GM23338 (cell line): ENCODE data around the gene ARHGAP12. TPM values are rescaled to one million over a fixed set of nuclear protein-coding genes. Genes with fewer than 3 reads are reported as not detected.

Experiments used
- ATAC-seq: fragments of 200-7000 bp; cut with Tn5 transposase; 3 replicates; pipeline ENCODE4 v1.9.1; 2020
- DNase-seq: peaks from one replicate; pipeline ENCODE4 v3.0.0-alpha.2; 2015; ENCODE audit warnings: low spot score
- H2AFZ ChIP-seq: fragments of 200-600 bp; sonication (generic); 2 replicates; pipeline ENCODE4 v1.8.0; 2016; ENCODE audit warnings: antibody characterized with exemption, mild to moderate bottlenecking, moderate library complexity
- H3F3A ChIP-seq: fragments of 200-600 bp; sonication (generic); replicated peaks from 2 replicates; pipeline ENCODE4 v1.8.0; 2017; ENCODE audit warnings: antibody characterized with exemption, mixed run types, low read depth
- H3K27ac ChIP-seq: fragments of 200-600 bp; sonication (generic); 2 replicates; pipeline ENCODE4 v1.6.1; 2016; ENCODE audit warnings: low read depth
- H3K27me3 ChIP-seq: fragments of 200-600 bp; sonication (generic); 2 replicates; pipeline ENCODE4 v1.8.0; 2016; ENCODE audit warnings: mild to moderate bottlenecking, mixed run types, moderate library complexity; ENCODE audit not compliant: insufficient read depth
- H3K36me3 ChIP-seq: fragments of 200-600 bp; sonication (generic); 2 replicates; pipeline ENCODE4 v1.8.0; 2016; ENCODE audit warnings: mild to moderate bottlenecking; ENCODE audit not compliant: insufficient read depth
- H3K4me1 ChIP-seq: fragments of 200-600 bp; sonication (generic); 2 replicates; pipeline ENCODE4 v1.8.0; 2016; ENCODE audit warnings: mild to moderate bottlenecking, moderate library complexity; ENCODE audit not compliant: insufficient read depth
- H3K4me2 ChIP-seq: fragments of 200-600 bp; sonication (generic); 2 replicates; pipeline ENCODE4 v1.7.1; 2017; ENCODE audit warnings: mixed run types
- H3K4me3 ChIP-seq: fragments of 200-600 bp; sonication (generic); 2 replicates; pipeline ENCODE4 v1.6.1; 2016; ENCODE audit warnings: mixed run types
- H3K79me2 ChIP-seq: fragments of 200-600 bp; sonication (generic); replicated peaks from 2 replicates; pipeline ENCODE4 v1.8.0; 2017; ENCODE audit warnings: mild to moderate bottlenecking; ENCODE audit not compliant: insufficient read depth
- H3K9me2 ChIP-seq: fragments of 200-600 bp; sonication (generic); 2 replicates; pipeline ENCODE4 v1.8.0; 2017; ENCODE audit not compliant: insufficient read depth
- H4K20me1 ChIP-seq: fragments of 200-600 bp; sonication (generic); replicated peaks from 2 replicates; pipeline ENCODE4 v1.8.0; 2017; ENCODE audit warnings: mild to moderate bottlenecking; ENCODE audit not compliant: insufficient read depth
- H3K27ac Mint-ChIP-seq: 2 replicates; pipeline ENCODE4 v1.8.0; 2020; ENCODE audit warnings: inconsistent platforms, mild to moderate bottlenecking, moderate library complexity, mixed read lengths
- H3K27me3 Mint-ChIP-seq: 3 replicates; pipeline ENCODE4 v1.8.0; 2022; ENCODE audit warnings: low read depth, mild to moderate bottlenecking, moderate library complexity, mixed read lengths, inconsistent platforms; ENCODE audit not compliant: insufficient read depth, poor library complexity
- H3K36me3 Mint-ChIP-seq: 3 replicates; pipeline ENCODE4 v1.8.0; 2021; ENCODE audit warnings: low read depth, mild to moderate bottlenecking, inconsistent platforms, moderate library complexity, mixed read lengths
- H3K4me1 Mint-ChIP-seq: 3 replicates; pipeline ENCODE4 v1.8.0; 2020; ENCODE audit warnings: mild to moderate bottlenecking, inconsistent platforms, mixed read lengths
- H3K4me3 Mint-ChIP-seq: 3 replicates; pipeline ENCODE4 v1.8.0; 2021; ENCODE audit warnings: moderate library complexity, mild to moderate bottlenecking, inconsistent platforms, mixed read lengths
- H3K9me3 Mint-ChIP-seq: 3 replicates; pipeline ENCODE4 v1.8.0; 2020; ENCODE audit warnings: moderate library complexity, mild to moderate bottlenecking, inconsistent platforms, mixed read lengths
- CREB1 ChIP-seq: fragments of 250-450 bp; sonication (Bioruptor Pico); IDR thresholded peaks from 2 replicates; pipeline ENCODE4 v1.5.0; 2020; ENCODE audit warnings: low read depth, mild to moderate bottlenecking, moderate library complexity
- CTCF ChIP-seq, 2 experiments: fragments of 200-600 bp in 1 of 2; sonication (generic) in 1 of 2; conservative IDR thresholded peaks; 2 replicates each; pipeline versions ENCODE4 v1.5.1 to v1.6.1; 2016 to 2017; ENCODE audit warnings: antibody characterized with exemption in 2 of 2, low read depth in 2 of 2, mild to moderate bottlenecking in 2 of 2, moderate library complexity in 1 of 2
- EZH2 ChIP-seq: fragments of 200-600 bp; sonication (generic); IDR thresholded peaks from one replicate; pipeline ENCODE4 v1.8.0; 2017; ENCODE audit warnings: antibody characterized with exemption, mild to moderate bottlenecking, low read depth; ENCODE audit not compliant: unreplicated experiment
- EZH2phosphoT487 ChIP-seq: fragments of 200-600 bp; sonication (generic); IDR thresholded peaks from one replicate; pipeline ENCODE4 v1.8.1; 2018; ENCODE audit warnings: antibody characterized with exemption; ENCODE audit not compliant: unreplicated experiment
- NANOG ChIP-seq: IDR thresholded peaks from 2 replicates; pipeline ENCODE4 v1.6.1; 2016; ENCODE audit warnings: antibody characterized with exemption, borderline replicate concordance
- POLR2AphosphoS5 ChIP-seq: IDR thresholded peaks from 2 replicates; pipeline ENCODE4 v1.6.1; 2016; ENCODE audit warnings: antibody characterized with exemption, low read depth
- REST ChIP-seq: IDR thresholded peaks from one replicate; pipeline ENCODE4 v1.6.1; 2018; ENCODE audit warnings: antibody characterized with exemption; ENCODE audit not compliant: unreplicated experiment
- STAT1 ChIP-seq: IDR thresholded peaks from one replicate; pipeline ENCODE4 v1.6.1; 2016; ENCODE audit warnings: antibody characterized with exemption; ENCODE audit not compliant: unreplicated experiment
- ZNF114 ChIP-seq: fragments of 250-450 bp; sonication (Bioruptor Pico); IDR thresholded peaks from 2 replicates; pipeline ENCODE4 v1.5.0; 2020; ENCODE audit warnings: mild to moderate bottlenecking, moderate library complexity
- ZNF462 ChIP-seq: fragments of 250-450 bp; sonication (Bioruptor Pico); IDR thresholded peaks from 2 replicates; pipeline ENCODE4 v1.5.0; 2020; ENCODE audit warnings: mild to moderate bottlenecking, moderate library complexity
- polyA plus RNA-seq: library from polyadenylated mRNA; unstranded; fragments of >200 nt; fragmentation: Nextera tagmentation; extraction: Ambion mirVana; gene quantifications from 2 replicates; pipeline ENCODE4 v1.2.1, GENCODE V29; 2016
- total RNA-seq: library from RNA; depleted of rRNA; stranded (reverse); fragments of >200 nt; shearing (Covaris generic); gene quantifications from 2 replicates; pipeline ENCODE4 v1.2.3, GENCODE V29; 2014
- TF ChIP-seq, protein P1 (sequence below): IDR thresholded peaks from 2 replicates; pipeline ENCODE4 v1.6.1; 2016; ENCODE audit warnings: antibody characterized with exemption

ARHGAP12 gene
- total and polyA plus RNA-seq, 2 experiments from 2014 or later: 27.5 to 50.7 TPM

DNA sequence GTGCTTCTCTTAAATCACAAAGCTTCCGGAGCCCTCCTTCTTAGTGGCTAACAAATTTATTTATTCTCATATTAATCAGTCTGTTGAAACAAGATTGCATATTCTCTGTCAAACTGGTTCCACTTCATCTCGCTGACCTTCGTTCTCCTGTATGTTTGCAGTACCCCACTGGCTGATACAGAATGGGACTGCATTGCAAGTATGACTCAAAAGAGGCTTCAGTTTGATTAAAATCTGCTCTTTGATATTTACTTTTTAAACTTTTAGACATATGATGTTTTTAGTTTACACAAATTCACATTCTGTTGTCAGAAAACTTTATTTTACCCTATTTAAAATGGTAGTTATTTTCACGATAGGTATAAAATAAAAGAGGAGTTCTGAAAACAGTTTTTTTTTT lies 14.3 kb upstream of the ARHGAP12 start:
- DNase-seq (no peak), ATAC-seq (no peak)
- no peaks in the 10 kb centered on the region for H3K27me3 ChIP-seq
- Mint-ChIP-seq H3K27me3 (peaks cover 2% of the 10 kb centered on the region), H3K4me3 (no peak overlapping the region), H3K27ac (no peak overlapping the region), H3K4me1 (peaks cover 13% of the 10 kb centered on the region), H3K9me3 (no peaks in the 10 kb centered on the region), H3K36me3 (no peaks in the 10 kb centered on the region)
- H3K4me3 ChIP-seq: no peak overlapping the region
- H3K79me2 ChIP-seq: no peaks in the 10 kb centered on the region
- TF ChIP-seq ZNF114 (CRISPR knock-in tag) (no peak), EZH2phosphoT487 (no peak), CREB1 (no peak), POLR2AphosphoS5 (no peak), NANOG (no peak), EZH2 (no peak), CTCF (conservative IDR thresholded peaks at IDR 0.05; ENCODE audit: low read depth in 2 of 2) (no peak)
- TF ChIP-seq, protein P1, sequence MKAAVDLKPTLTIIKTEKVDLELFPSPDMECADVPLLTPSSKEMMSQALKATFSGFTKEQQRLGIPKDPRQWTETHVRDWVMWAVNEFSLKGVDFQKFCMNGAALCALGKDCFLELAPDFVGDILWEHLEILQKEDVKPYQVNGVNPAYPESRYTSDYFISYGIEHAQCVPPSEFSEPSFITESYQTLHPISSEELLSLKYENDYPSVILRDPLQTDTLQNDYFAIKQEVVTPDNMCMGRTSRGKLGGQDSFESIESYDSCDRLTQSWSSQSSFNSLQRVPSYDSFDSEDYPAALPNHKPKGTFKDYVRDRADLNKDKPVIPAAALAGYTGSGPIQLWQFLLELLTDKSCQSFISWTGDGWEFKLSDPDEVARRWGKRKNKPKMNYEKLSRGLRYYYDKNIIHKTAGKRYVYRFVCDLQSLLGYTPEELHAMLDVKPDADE: no peak
- H4K20me1 ChIP-seq: no peaks in the 10 kb centered on the region
- H3K4me2 ChIP-seq: no peak overlapping the region
- H3K36me3 ChIP-seq: no peaks in the 10 kb centered on the region
- no peaks in the 10 kb centered on the region for H3F3A ChIP-seq
- H2AFZ ChIP-seq: no peak overlapping the region
- H3K9me2 ChIP-seq: no peaks in the 10 kb centered on the region
- H3K27ac ChIP-seq: no peak overlapping the region
- H3K4me1 ChIP-seq: peaks cover 14% of the 10 kb centered on the region

DNA sequence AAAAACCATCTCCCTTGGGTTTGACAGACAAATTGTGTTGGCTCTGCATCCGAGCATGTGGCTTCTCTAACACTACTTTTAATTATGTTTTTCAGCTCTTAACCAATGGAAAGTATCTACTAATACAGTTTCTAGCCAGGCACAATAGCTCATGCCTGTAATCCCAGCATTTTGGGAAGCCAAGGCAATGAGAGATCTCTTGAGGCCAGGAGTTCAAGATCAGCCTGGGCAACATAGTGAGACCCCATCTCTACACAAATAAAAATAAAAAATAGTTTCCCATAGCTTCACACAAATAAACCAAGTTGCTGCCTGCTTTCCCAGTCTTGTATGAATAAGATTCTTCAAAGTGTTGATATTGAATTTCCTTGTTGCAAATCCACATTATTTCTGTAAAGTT lies 13.8 kb upstream of the ARHGAP12 start:
- no peaks in the 10 kb centered on the region for H4K20me1 ChIP-seq
- no peak overlapping the region for H3K4me3 Mint-ChIP-seq
- peaks cover 14% of the 10 kb centered on the region for H3K4me1 ChIP-seq
- H3K79me2 ChIP-seq: no peaks in the 10 kb centered on the region
- no peak overlapping the region for H3K4me3 ChIP-seq
- peaks cover 13% of the 10 kb centered on the region for H3K4me1 Mint-ChIP-seq
- DNase-seq (no peak), ATAC-seq (no peak)
- no peak overlapping the region for H3K27ac Mint-ChIP-seq
- no peaks in the 10 kb centered on the region for H3K9me2 ChIP-seq
- no peaks in the 10 kb centered on the region for H3K27me3 ChIP-seq
- H3K27ac ChIP-seq: no peak overlapping the region
- H3F3A ChIP-seq: no peaks in the 10 kb centered on the region
- peaks cover 2% of the 10 kb centered on the region for H3K27me3 Mint-ChIP-seq
- H3K36me3 Mint-ChIP-seq: no peaks in the 10 kb centered on the region
- no peak overlapping the region for H3K4me2 ChIP-seq
- no peak overlapping the region for H2AFZ ChIP-seq
- H3K9me3 Mint-ChIP-seq: no peaks in the 10 kb centered on the region
- H3K36me3 ChIP-seq: no peaks in the 10 kb centered on the region
- no peak for TF ChIP-seq ZNF462 (CRISPR knock-in tag)
- TF ChIP-seq REST: no peak
- no peak for TF ChIP-seq STAT1
- no peak for TF ChIP-seq POLR2AphosphoS5
- TF ChIP-seq CREB1: no peak
